Chondrocyte (in vitro differentiated cells): ENCODE data around the gene DCLK2. TPM values are rescaled to one million over a fixed set of nuclear protein-coding genes. Genes with fewer than 3 reads are reported as not detected.

Source experiments
- DNase-seq: peaks from one replicate; pipeline ENCODE4 v3.0.0; 2021; ENCODE audit warnings: mixed read lengths, low spot score
- H3K27ac Mint-ChIP-seq: one replicate; pipeline ENCODE4 v1.8.0; 2021; ENCODE audit warnings: mild to moderate bottlenecking, moderate library complexity, mixed read lengths; ENCODE audit not compliant: unreplicated experiment
- H3K27me3 Mint-ChIP-seq: 2 replicates; pipeline ENCODE4 v1.8.0; 2021; ENCODE audit warnings: low read depth, mixed read lengths
- H3K36me3 Mint-ChIP-seq: 2 replicates; pipeline ENCODE4 v1.8.0; 2021; ENCODE audit warnings: low read depth, mixed read lengths
- H3K4me1 Mint-ChIP-seq: 2 replicates; pipeline ENCODE4 v1.8.0; 2021; ENCODE audit warnings: low read depth, mild to moderate bottlenecking, mixed read lengths
- H3K4me3 Mint-ChIP-seq: one replicate; pipeline ENCODE4 v1.8.0; 2021; ENCODE audit warnings: mild to moderate bottlenecking, moderate library complexity, mixed read lengths; ENCODE audit not compliant: unreplicated experiment
- H3K9me3 Mint-ChIP-seq: 2 replicates; pipeline ENCODE4 v1.8.0; 2021; ENCODE audit warnings: low read depth, mixed read lengths
- total RNA-seq: library from RNA; stranded (reverse); gene quantifications from 3 replicates; pipeline ENCODE4 v1.2.1, GENCODE V29; 2021
- TF ChIP-seq, protein P1 (sequence below): fragments of 200-600 bp; sonication (generic); IDR thresholded peaks from 2 replicates; pipeline ENCODE4 v1.5.0; 2021; ENCODE audit warnings: antibody characterized with exemption, mild to moderate bottlenecking, moderate library complexity

DCLK2 gene
- total RNA-seq, 1 donor from 2014 or later: 20.0 TPM

DNA sequence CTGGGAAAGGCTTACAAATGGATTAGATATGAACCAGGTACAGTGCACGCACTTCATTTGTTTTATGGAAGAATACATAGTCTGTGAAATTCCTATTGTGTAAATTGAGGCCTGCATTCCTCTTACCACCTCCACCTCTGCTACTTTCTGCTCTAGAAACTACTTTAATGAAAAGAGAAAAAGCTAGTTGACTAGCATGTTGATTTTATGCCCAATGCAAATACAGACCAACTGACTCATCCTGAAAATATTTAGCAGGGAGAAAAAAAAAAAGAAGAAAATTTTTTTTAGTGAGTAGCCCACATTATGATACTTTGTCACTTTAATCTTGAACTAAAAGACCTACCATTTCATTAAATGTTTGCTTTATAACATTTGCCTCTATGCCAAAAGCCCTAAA lies 41.2 kb downstream of the DCLK2 start:
- Mint-ChIP-seq H3K27me3 (no peaks in the 10 kb centered on the region), H3K27ac (peak overlapping the region; percentile 37), H3K9me3 (peaks cover 16% of the 10 kb centered on the region), H3K4me3 (no peak overlapping the region), H3K36me3 (peaks cover 18% of the 10 kb centered on the region), H3K4me1 (peaks cover 60% of the 10 kb centered on the region)
- TF ChIP-seq, protein P1, sequence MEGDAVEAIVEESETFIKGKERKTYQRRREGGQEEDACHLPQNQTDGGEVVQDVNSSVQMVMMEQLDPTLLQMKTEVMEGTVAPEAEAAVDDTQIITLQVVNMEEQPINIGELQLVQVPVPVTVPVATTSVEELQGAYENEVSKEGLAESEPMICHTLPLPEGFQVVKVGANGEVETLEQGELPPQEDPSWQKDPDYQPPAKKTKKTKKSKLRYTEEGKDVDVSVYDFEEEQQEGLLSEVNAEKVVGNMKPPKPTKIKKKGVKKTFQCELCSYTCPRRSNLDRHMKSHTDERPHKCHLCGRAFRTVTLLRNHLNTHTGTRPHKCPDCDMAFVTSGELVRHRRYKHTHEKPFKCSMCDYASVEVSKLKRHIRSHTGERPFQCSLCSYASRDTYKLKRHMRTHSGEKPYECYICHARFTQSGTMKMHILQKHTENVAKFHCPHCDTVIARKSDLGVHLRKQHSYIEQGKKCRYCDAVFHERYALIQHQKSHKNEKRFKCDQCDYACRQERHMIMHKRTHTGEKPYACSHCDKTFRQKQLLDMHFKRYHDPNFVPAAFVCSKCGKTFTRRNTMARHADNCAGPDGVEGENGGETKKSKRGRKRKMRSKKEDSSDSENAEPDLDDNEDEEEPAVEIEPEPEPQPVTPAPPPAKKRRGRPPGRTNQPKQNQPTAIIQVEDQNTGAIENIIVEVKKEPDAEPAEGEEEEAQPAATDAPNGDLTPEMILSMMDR: no peak
- DNase-seq: no peak

GRCh38 chr4:150123087-150123486 lies 44.8 kb downstream of the DCLK2 start:
- Mint-ChIP-seq H3K27me3 (no peaks in the 10 kb centered on the region), H3K27ac (no peak overlapping the region), H3K9me3 (peaks cover 11% of the 10 kb centered on the region), H3K4me1 (peaks cover 50% of the 10 kb centered on the region), H3K36me3 (peaks cover 16% of the 10 kb centered on the region), H3K4me3 (no peak overlapping the region)
- DNase-seq: no peak
- TF ChIP-seq, protein P1: no peak

DNA sequence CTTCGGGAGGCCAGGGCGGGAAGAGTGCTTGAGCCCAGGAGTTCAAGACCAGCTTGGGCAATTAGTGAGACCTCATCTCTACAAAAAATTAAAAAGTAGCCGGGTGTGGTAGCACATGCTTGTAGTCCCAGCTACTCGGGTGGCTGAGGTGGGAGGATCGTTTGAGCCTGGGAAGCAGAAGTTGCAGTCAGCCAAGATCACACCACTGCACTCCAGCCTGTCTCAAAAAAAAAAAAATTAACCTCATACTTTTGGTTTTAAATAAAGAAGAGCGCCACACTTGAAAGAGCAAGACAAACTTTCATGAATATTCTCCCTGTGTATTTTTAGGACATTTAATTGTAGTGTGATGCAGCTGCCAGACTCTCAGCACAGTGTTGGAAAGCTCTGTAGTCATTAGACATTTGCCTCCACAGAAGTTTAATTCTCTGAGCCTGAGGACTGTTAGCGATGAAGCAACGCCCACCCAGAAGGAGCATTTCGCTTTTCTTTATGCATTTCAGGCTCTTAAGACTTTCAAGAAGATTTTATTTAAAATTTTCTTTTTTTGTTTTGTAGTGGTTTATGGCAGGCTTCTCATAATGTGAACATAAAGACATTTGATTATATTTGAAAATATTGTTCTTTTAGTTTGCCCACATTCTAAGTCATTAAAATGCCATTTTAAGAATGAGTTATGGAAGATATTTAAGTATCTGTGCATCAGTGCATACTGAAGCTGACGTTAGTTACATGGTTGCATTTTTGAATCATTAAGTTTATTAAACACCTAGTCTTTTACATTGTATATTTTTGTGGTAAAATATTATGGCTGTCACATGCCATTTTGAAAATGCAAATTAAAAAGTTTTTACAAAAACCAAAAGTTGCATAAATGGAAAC lies 45.8 kb downstream of the DCLK2 start:
- H3K4me1 Mint-ChIP-seq: peaks cover 57% of the 10 kb centered on the region
- peaks cover 16% of the 10 kb centered on the region for H3K36me3 Mint-ChIP-seq
- peak overlapping the region; percentile 42 for H3K27ac Mint-ChIP-seq
- H3K27me3 Mint-ChIP-seq: no peaks in the 10 kb centered on the region
- TF ChIP-seq, protein P1: no peak
- H3K4me3 Mint-ChIP-seq: no peak overlapping the region
- DNase-seq: no peak
- H3K9me3 Mint-ChIP-seq: peaks cover 11% of the 10 kb centered on the region

DNA sequence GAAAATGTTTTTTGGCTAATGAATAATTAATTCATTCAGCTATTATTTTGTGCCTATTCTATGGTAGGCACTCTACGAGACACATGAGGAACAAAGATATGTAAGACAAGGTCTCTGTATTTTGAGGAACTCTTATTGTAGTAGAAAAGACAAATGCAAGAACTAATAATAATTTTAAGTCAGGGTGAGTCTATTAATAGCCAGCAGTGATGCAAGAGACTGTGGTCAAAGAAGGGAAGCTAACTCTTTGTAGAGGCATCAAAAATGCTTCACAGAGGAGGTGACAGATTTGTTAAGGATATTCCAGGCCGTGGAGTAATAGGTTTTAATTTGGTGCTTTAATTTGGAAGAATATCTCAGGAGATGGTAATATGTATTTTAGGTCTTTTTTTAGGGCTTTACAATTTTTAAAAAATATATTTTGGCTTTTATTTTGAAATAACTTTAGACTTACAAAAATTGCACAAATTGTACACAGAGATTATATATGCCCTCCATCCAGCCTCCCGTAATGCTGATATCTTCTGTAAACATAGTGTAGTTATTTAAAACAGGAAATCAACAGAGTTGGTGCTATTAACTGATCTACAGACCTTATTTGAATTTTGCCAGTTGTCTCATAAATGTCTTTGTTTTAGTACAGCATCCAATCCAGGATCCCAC lies 48.1 kb downstream of the DCLK2 start:
- TF ChIP-seq, protein P1: no peak
- H3K4me3 Mint-ChIP-seq: no peak overlapping the region
- peaks cover 11% of the 10 kb centered on the region for H3K9me3 Mint-ChIP-seq
- peaks cover 15% of the 10 kb centered on the region for H3K36me3 Mint-ChIP-seq
- no peak for DNase-seq
- peak overlapping the region; percentile 62 for H3K27ac Mint-ChIP-seq
- H3K4me1 Mint-ChIP-seq: peaks cover 55% of the 10 kb centered on the region
- no peaks in the 10 kb centered on the region for H3K27me3 Mint-ChIP-seq

GRCh38 chr4:150126864-150127203 lies 48.6 kb downstream of the DCLK2 start:
- no peak overlapping the region for H3K4me3 Mint-ChIP-seq
- no peaks in the 10 kb centered on the region for H3K27me3 Mint-ChIP-seq
- no peak for DNase-seq
- peaks cover 6% of the 10 kb centered on the region for H3K9me3 Mint-ChIP-seq
- peaks cover 58% of the 10 kb centered on the region for H3K4me1 Mint-ChIP-seq
- H3K27ac Mint-ChIP-seq: peak overlapping the region; percentile 62
- peaks cover 10% of the 10 kb centered on the region for H3K36me3 Mint-ChIP-seq
- TF ChIP-seq, protein P1: no peak
